Activated naive CD4-positive, alpha-beta T cell treated with anti-CD3 and anti-CD28 coated beads, Interleukin-2, amount 50 U/mL, for 72 hours (primary cell): ENCODE results near the gene TET3. TPM values are rescaled to one million over a fixed set of nuclear protein-coding genes. Genes with fewer than 3 reads are reported as not detected.
A peak's percentile ranks its signal among the peaks of the same experiment; 100 is the strongest.

ENCODE experiments used
- ATAC-seq, 2 donors: fragments of 150-1000 bp; cut with Tn5 transposase; 2 replicates each; pipeline ENCODE4 v1.10.0; 2021; ENCODE audit warnings: mild to moderate bottlenecking in 2 of 2, moderate library complexity in 2 of 2
- DNase-seq, 2 donors: peaks; one replicate each; pipeline ENCODE4 v3.0.0; 2021 to 2022; ENCODE audit warnings: low spot score in 2 of 2
- H3K27ac Mint-ChIP-seq, 2 donors: one replicate each; pipeline ENCODE4 v1.8.0; 2022; ENCODE audit warnings: mild to moderate bottlenecking in 2 of 2, mixed read lengths in 2 of 2
- H3K36me3 Mint-ChIP-seq, 2 donors: one replicate each; pipeline ENCODE4 v1.8.0; 2022; ENCODE audit warnings: mixed read lengths in 2 of 2
- H3K9me3 Mint-ChIP-seq, 2 donors: one replicate each; pipeline ENCODE4 v1.8.0; 2022; ENCODE audit warnings: mixed read lengths in 2 of 2
- total RNA-seq, 2 donors: library from RNA; stranded (reverse); gene quantifications; one replicate each; pipeline ENCODE4 v1.2.3, GENCODE V29; 2022

Gene TET3
- total RNA-seq, 2 donors from 2014 or later, result 15.9 to 24.7 TPM

GRCh38 chr2:74007121-74007520 lies 22.4 kb downstream of the TET3 start:
- DNase-seq, result no peak
- no peak overlapping the region for H3K27ac Mint-ChIP-seq
- no peaks in the 10 kb centered on the region for H3K9me3 Mint-ChIP-seq
- H3K36me3 Mint-ChIP-seq, result no peaks in the 10 kb centered on the region
- no peak for ATAC-seq

- Mint-ChIP-seq H3K9me3 (no peaks in the 10 kb centered on the region), H3K27ac (no peak overlapping the region), H3K36me3 (no peaks in the 10 kb centered on the region)
- DNase-seq, result no peak
- ATAC-seq, result no peak
Measured at GRCh38 chr2:74007711-74008110, 23.0 kb downstream of the TET3 start.

GRCh38 chr2:74008761-74009395 lies 24.2 kb downstream of the TET3 start:
- Mint-ChIP-seq H3K27ac (peak overlapping the region in 1 of 2 donors; percentile 78), H3K36me3 (no peaks in the 10 kb centered on the region), H3K9me3 (no peaks in the 10 kb centered on the region)
- DNase-seq (no peak), ATAC-seq (no peak)

GRCh38 chr2:74009577-74009976 lies 24.9 kb downstream of the TET3 start:
- Mint-ChIP-seq H3K36me3 (no peaks in the 10 kb centered on the region), H3K9me3 (no peaks in the 10 kb centered on the region), H3K27ac (peak overlapping the region; percentile 48 to 91)
- no peak for DNase-seq
- ATAC-seq, result no peak

- no peaks in the 10 kb centered on the region for H3K9me3 Mint-ChIP-seq
- ATAC-seq (no peak), DNase-seq (no peak)
- no peak overlapping the region for H3K27ac Mint-ChIP-seq
- H3K36me3 Mint-ChIP-seq, result no peaks in the 10 kb centered on the region
Measured at GRCh38 chr2:74010087-74010541, 25.4 kb downstream of the TET3 start.

GRCh38 chr2:74011246-74011645 lies 26.5 kb downstream of the TET3 start:
- H3K36me3 Mint-ChIP-seq, result no peaks in the 10 kb centered on the region
- H3K9me3 Mint-ChIP-seq, result no peaks in the 10 kb centered on the region
- H3K27ac Mint-ChIP-seq, result no peak overlapping the region
- DNase-seq, result no peak
- no peak for ATAC-seq

GRCh38 chr2:74014813-74015212 lies 30.1 kb downstream of the TET3 start:
- H3K27ac Mint-ChIP-seq, result no peak overlapping the region
- no peak for ATAC-seq
- DNase-seq, result no peak
- no peaks in the 10 kb centered on the region for H3K36me3 Mint-ChIP-seq
- no peaks in the 10 kb centered on the region for H3K9me3 Mint-ChIP-seq

- no peaks in the 10 kb centered on the region for H3K9me3 Mint-ChIP-seq
- DNase-seq (no peak), ATAC-seq (peak; percentile 50 to 69)
- H3K36me3 Mint-ChIP-seq, result no peaks in the 10 kb centered on the region
- H3K27ac Mint-ChIP-seq, result no peak overlapping the region
Measured at GRCh38 chr2:74017223-74017622, 32.5 kb downstream of the TET3 start.

- DNase-seq (no peak), ATAC-seq (no peak)
- H3K27ac Mint-ChIP-seq, result no peak overlapping the region
Measured at GRCh38 chr2:74019516-74019915, 34.8 kb downstream of the TET3 start.

GRCh38 chr2:74020702-74021406 lies 36.1 kb downstream of the TET3 start:
- Mint-ChIP-seq H3K36me3 (no peaks in the 10 kb centered on the region), H3K27ac (peak overlapping the region; percentile 20 to 86), H3K9me3 (no peaks in the 10 kb centered on the region)
- ATAC-seq (peak in 1 of 2 donors; percentile 31), DNase-seq (no peak)

More at GRCh38 chr2:74019516-74019915, 34.8 kb downstream of the TET3 start:
- Mint-ChIP-seq H3K9me3 (no peaks in the 10 kb centered on the region), H3K36me3 (no peaks in the 10 kb centered on the region)

GRCh38 chr2:74021407-74021755 lies 36.7 kb downstream of the TET3 start:
- Mint-ChIP-seq H3K9me3 (no peaks in the 10 kb centered on the region), H3K36me3 (no peaks in the 10 kb centered on the region), H3K27ac (peak overlapping the region in 1 of 2 donors; percentile 20)
- ATAC-seq (peak in 1 of 2 donors; percentile 4), DNase-seq (no peak)

- no peaks in the 10 kb centered on the region for H3K9me3 Mint-ChIP-seq
- ATAC-seq, result no peak
- H3K27ac Mint-ChIP-seq, result peak overlapping the region in 1 of 2 donors; percentile 35
- no peak for DNase-seq
- H3K36me3 Mint-ChIP-seq, result peaks cover 0 to 10% of the 10 kb centered on the region in 2 donors
Measured at GRCh38 chr2:74024216-74024615, 39.5 kb downstream of the TET3 start.

- H3K27ac Mint-ChIP-seq, result peak overlapping the region; percentile 44 to 76
- peaks cover 0 to 10% of the 10 kb centered on the region in 2 donors for H3K36me3 Mint-ChIP-seq
- ATAC-seq (peak; percentile 53 to 59), DNase-seq (no peak)
- H3K9me3 Mint-ChIP-seq, result no peaks in the 10 kb centered on the region
Measured at GRCh38 chr2:74025971-74026612, 41.4 kb downstream of the TET3 start.

GRCh38 chr2:74026687-74027241 lies 42.1 kb downstream of the TET3 start:
- H3K36me3 Mint-ChIP-seq, result peaks cover 0 to 10% of the 10 kb centered on the region in 2 donors
- DNase-seq, result no peak
- no peaks in the 10 kb centered on the region for H3K9me3 Mint-ChIP-seq

GRCh38 chr2:74027496-74027895 lies 42.8 kb downstream of the TET3 start:
- H3K27ac Mint-ChIP-seq, result peak overlapping the region in 1 of 2 donors; percentile 76
- no peak for DNase-seq
- no peaks in the 10 kb centered on the region for H3K9me3 Mint-ChIP-seq
- H3K36me3 Mint-ChIP-seq, result peaks cover 0 to 10% of the 10 kb centered on the region in 2 donors
- ATAC-seq, result no peak

More at GRCh38 chr2:74026687-74027241, 42.1 kb downstream of the TET3 start:
- no peak for ATAC-seq
- peak overlapping the region; percentile 76 to 95 for H3K27ac Mint-ChIP-seq

- DNase-seq, result no peak
- Mint-ChIP-seq H3K27ac (no peak overlapping the region), H3K9me3 (no peaks in the 10 kb centered on the region), H3K36me3 (peaks cover 0 to 10% of the 10 kb centered on the region in 2 donors)
- no peak for ATAC-seq
Measured at GRCh38 chr2:74028290-74028689, 43.6 kb downstream of the TET3 start.

GRCh38 chr2:74028741-74029140 lies 44.0 kb downstream of the TET3 start:
- Mint-ChIP-seq H3K27ac (no peak overlapping the region), H3K9me3 (no peaks in the 10 kb centered on the region), H3K36me3 (peaks cover 0 to 10% of the 10 kb centered on the region in 2 donors)
- ATAC-seq (no peak), DNase-seq (no peak)
